NCI-H446 (cell line): ENCODE results near the gene RIMBP2.

Experiments
- DNase-seq, 2 experiments: peaks; one replicate each; lab custom pipeline; 2025; lab: John Stamatoyannopoulos, UW

RIMBP2 gene

DNA sequence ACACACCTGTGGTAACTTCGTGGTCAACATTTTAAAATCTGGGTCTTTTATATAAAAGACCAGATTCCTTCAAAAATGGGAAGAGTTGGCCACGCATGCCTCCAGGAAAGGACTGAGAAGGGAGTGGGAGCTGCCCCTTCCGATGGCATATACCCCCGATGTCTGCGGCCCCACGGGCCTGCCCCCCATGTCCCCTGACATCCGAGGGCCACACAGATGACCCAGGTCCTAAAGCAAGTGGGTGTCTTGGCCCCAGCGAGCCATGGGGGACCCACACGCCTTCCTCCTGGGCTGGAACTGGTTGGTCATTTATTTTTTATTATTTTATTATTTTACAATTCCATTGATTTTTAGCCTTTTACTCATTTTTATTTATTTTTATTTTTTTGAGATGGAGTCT is 235.9 kb downstream of the RIMBP2 start:
- no peak for DNase-seq

DNA sequence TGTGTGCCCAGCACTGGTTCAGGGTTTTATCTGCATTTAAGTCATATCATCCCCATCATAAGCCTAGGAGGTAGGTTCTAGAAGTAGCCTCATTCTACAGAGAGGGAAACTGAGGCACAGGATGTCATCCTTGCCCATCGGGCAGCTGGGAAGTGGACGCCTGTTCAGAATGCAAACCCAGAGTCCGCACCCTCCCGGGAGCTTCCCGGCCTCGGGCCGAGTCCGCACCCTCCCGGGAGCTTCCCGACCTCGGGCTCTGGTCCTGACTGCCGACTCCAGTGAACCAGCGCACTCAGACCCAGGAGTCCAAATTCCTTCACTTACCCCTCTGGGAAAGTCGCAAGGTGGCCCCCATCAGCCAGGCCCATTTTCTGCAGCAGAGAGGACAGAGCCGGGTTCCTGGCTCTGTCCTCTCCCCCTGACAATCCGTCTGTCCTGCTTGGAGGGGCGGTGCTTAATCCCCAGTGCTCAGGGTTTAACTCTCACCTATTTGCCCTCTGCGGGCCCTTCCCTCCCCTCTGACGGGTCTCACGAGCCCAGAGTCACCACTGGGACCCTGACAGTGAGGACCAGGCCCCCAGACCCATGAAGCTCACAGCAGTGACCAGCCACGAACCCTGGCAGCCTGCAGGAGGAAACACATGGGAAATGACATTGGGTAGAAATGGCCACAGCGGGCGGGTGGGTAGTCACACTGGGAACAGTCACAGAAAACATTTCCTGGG is 236.5 kb downstream of the RIMBP2 start:
- no peak for DNase-seq

GRCh38 chr12:130478786-130479185 is 237.3 kb downstream of the RIMBP2 start:
- no peak for DNase-seq

DNA sequence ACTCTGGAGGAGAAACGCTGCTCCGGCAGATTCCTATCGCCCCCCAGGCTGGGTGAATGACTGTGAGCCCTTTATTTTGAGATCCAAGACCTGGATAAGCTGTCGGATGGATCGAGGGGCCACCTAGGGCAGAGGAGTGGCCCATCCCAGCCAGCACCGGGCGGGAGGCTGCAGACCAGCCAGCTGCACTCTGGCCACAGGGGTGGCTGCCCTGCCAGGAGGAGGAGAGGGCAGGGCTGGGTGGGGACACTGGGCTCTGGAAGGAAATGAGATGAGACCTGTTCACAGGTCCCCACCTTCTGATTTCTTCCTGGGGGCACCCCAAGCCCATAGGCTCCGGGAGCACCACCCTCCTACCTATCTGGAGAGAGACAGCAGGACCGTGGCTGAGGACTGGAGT is 238.4 kb downstream of the RIMBP2 start:
- no peak for DNase-seq

DNA sequence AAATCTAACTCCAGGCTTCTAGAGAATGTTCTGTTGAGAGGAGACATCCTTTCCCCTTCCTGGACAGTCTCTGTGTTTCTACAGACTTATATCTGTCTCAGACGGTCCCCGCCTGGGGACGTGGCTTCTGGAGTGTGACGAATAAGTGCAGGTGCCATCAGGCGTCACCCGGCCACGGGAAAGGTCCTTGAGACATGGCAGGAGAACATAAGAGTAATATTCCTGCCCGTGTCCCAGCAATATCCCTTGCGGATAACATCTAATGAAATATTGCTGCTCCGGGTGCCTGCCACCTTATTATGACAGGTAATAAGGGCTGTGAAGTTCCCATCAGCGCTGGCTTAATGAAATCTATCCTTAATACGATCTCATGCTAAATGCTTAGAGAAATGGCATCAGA is 238.8 kb downstream of the RIMBP2 start:
- no peak for DNase-seq

- DNase-seq = no peak
Observed at GRCh38 chr12:130476451-130477135, 239.5 kb downstream of the RIMBP2 start.

DNA sequence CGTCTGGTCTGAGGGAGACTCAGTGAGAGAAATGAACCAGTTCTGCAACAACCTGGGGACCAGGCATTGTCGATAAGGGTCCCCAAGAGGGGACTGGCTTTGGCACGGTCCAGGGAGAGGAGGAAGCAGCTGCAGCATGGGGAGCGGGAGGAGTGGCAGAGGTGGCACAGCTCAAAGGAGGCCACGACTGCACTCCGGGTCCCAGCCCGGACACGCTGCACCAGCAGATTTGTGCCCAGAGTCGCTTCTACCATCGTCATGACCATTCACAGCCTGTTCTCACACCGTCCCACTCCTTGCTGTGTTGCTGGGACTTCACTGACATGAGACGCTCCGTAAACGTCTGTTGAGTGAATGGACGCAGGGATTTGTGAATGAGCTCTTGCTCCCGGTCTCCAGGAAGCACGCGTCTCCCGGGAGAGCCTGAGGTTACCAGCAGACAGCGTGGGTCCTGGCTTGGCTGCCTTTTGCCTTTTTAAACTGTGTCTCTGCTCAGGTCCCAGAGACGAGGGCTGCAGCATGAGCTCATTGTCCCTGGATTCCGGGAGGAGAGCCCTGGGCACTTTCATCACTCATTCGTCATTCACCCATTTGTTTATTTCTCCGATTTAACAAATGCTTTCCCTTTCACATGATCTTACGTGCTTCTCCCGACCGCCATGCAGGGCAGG is 241.4 kb downstream of the RIMBP2 start:
- DNase-seq = no peak

DNA sequence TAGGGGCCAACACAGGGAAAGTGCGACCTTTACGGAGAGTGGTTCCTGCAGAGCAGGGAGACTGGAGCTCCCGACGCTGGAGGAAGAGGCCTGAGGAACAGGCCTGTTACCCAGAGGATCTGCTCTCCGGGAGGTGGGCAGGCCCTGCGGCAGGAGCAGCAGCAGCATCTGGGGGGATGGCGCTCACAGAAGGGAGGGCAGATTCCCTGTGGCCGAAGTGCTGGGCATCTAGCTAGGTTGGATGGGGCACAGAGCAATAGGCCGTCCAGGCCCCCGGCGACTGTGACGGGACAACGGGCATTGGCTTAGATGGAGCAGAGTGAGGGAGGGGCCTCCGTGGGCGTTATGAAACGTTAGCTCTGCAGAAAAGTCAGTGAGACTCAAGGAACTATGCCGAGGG is 242.8 kb downstream of the RIMBP2 start:
- DNase-seq = no peak

GRCh38 chr12:130470969-130471368 is 245.1 kb downstream of the RIMBP2 start:
- no peak for DNase-seq

- DNase-seq = no peak
Observed at GRCh38 chr12:130469552-130469951, 246.5 kb downstream of the RIMBP2 start.

DNA sequence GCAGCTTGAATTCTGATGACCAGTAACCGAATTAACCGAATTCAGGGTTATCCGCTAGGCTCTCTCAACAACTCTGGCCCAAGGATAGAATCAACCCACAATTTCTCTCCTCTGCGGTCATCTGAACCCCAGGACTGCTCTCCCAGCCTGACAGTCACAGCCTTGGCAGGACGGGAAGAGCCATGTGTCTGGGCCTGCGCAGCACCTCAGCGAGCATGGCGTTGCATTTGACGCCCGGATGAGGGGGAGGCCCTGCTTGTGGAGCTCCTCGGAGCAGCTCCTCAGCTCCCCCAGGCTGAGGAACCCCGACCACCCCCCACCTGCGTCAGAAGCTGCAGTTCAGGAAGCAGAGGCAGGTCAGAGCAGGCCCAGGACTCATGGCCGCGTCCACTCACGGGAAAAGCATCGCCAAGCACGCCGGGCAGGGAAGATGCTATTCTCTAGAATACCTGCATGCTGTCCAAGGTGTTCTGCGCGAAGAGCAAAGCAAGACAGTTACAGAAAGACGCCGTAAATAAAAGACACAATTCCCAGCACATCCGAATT is 247.3 kb downstream of the RIMBP2 start:
- DNase-seq = no peak

DNA sequence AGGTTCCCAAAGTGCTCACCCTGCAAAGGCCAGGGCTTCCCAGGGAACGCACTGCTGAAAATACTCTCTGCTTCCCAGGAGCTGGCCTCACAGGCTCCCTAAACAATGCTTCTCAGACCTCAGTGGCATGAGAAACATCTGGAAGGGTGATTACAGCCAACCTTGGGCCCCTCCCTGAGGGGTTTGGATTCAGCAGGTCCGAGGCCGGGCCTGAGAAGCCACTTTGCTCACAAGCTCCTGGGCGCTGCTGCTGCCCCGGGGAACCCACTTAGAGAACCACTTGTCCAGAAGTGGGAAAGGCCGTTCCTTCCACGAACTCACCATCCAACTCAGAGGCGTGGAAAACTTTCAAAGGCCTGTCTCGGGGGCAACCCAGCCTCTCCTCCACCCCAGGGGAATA is 247.9 kb downstream of the RIMBP2 start:
- DNase-seq = no peak

DNA sequence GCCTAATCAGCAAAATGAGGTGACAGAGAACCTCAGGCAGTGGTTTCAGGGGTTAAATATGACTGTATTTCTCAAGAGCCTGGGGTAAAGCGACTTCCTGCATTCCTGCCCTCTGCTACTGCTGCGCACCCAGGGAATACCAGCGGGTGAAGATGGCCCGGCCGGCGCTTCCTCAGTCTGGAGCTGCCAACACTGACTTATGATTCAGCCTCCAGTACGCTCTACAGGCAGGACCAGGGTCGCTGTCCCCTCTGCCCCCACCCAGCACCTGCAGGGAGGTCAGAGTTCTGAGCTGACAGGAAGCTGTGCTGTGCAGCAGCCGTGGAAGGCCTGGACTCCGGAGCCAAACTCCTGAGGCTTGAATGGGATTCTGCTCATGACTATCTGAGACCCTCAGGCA is 250.5 kb downstream of the RIMBP2 start:
- DNase-seq = no peak

GRCh38 chr12:130465046-130465445 is 251.1 kb downstream of the RIMBP2 start:
- DNase-seq = no peak

DNA sequence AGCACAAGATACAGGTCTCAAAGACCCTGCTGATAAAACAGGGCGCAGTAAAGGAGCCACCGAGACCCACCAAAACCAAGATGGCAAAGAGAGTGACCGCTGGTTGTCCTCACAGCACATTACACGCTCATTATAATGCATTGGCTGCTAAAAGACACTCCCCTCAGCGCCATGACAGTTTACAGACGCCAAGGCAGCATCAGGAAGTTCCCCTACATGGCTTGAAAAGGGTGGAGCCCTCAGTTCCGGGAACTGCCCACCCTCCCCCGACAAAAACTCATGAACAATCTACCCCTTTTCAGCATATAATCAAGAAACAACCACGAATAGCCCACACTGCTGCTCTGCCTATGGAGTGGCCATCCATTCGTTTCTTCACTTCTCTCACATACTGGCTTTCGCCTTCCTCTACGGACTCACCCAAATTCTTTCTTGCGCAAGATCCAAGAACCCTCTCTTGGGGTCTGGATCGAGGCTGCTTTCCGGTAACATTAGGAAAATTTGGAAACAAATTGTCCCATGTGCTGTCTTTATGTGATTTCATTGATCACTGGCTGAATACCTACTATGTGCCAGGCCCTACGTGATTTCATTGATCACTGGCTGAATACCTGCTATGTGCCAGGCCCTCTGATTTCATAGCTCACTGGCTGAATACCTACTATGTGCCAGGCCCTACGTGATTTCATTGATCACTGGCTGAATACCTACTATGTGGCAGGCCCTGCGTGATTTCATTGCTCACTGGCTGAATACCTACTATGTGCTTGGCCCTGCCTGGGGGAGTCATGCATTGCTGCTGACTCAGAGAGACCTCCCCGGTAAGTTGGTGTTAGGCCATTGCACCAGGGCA is 252.1 kb downstream of the RIMBP2 start:
- DNase-seq = no peak

GRCh38 chr12:130463275-130463658 is 252.8 kb downstream of the RIMBP2 start:
- no peak for DNase-seq

- no peak for DNase-seq
Observed at GRCh38 chr12:130462558-130463274, 253.4 kb downstream of the RIMBP2 start.

DNA sequence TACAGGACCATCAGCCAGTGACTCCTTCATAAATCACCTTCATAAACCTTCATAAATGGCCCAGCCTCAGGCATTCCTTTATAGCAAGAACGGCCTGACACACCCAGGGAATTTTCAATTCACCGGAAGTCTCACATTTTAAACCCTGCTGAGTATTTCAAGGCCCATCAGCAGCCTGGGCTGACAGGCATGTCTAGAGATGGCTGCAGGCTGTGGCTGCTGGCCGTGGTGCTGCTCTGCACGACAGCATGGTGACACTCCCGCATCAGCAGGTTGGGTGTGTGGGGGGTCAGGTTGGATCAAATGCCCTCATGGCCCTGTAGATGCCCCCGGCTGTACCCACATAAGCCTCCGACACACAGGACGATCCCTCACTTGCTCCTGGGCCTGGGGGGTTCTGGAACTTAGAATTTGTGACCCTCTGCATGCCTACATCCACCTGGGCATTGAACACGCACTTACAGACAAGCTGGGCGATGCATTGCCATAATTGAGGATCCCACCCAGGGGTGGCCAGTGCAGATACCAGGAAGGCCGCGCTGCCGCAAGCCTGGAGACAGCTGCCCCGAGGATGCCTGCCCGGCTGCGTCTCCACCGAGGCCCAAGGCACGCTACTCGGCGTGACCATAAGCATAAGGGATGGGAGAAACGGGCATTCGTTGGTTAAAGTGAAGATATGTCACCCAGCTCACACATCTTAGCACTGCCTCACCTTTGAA is 254.1 kb downstream of the RIMBP2 start:
- DNase-seq = no peak

DNA sequence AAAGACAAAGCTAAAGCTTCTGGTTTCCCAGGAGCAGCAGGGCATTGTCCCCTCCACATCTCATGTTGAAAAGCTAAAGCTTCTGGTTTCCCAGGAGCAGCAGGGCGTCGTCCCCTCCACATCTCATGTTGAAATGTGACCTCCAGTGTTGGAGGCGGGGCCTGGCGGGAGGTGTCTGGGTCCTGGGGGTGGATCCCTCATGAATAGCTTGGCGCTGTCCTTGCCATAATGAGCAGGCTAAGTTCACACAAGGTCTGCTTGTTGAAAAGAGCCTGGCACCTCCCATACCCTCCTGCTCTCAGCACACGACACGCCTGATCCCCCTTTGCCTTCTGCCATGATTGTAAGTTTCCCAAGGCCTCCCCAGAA is 254.7 kb downstream of the RIMBP2 start:
- DNase-seq = no peak

DNA sequence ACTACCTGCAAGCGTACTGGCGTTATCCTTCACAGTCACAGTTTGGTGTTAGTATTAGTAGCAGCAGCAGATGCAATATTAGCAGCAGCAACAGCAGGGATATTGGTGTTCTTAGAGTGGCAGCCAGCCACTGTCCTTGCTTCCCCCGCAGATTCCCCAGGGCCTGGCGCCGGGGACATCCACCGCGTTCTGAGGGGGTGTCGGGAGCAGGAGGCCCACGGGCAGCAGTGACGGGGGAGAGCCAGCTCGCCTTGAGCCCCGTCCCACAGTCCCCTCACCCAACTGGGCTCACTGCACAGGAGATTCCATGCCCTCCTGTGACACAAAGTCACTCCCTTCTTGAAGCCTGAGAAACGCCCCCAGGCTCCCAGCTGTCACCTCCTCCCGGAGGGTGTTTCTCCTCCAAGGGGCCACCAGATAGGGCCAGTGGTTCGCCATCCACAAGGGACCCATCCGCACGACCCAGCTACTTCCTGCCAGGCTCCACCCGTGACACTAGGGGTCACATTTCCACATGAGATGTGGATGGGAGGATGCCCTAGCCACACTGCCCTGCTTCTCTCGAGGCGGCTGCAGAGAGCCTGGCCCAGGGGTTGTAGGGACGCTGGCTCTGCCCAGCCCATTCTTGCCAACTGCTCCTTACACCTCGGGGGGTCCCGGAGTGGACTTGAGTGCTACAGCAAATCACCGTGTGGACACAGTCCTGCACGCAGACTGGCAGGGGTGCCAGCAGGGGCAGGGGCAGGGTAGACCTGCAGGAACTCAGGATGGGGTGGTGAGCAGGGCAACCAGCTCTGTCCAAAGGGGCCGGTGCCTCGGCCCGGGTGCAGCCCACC is 255.3 kb downstream of the RIMBP2 start:
- DNase-seq = no peak
